Activated T-cell treated with anti-CD3 and anti-CD28 coated beads for 24 hours (primary cell): ENCODE data around the gene LILRA6.
"Not testable (repeated sequence)": the region's sequence is repeated elsewhere in the genome, so short reads cannot be mapped to it uniquely, and the experiment has no call there.

Experiments used
- DNase-seq: peaks from one replicate; pipeline ENCODE4 v3.0.0-alpha.2; 2020; ENCODE audit warnings: low read depth

The LILRA6 gene

GRCh38 chr19:54262470-54262869, 19.9 kb upstream of the LILRA6 start:
- no peak for DNase-seq

GRCh38 chr19:54262066-54262465, 19.5 kb upstream of the LILRA6 start:
- no peak for DNase-seq

- DNase-seq: no peak
These were observed 14.5 kb upstream of the LILRA6 start, which contains the start of gene LILRB5 for GRCh38 chr19:54257116-54257480. LILRB5 (minus strand) TSS chr19:54257273; CDS start chr19:54257193, 80 bp downstream.

- DNase-seq: no peak
These were observed 13.9 kb upstream of the LILRA6 start for GRCh38 chr19:54256250-54257115.

GRCh38 chr19:54255105-54255775, 12.7 kb upstream of the LILRA6 start:
- no peak for DNase-seq

- no peak for DNase-seq
These were observed 11.8 kb upstream of the LILRA6 start for GRCh38 chr19:54254195-54254906.

GRCh38 chr19:54253331-54254194, 11.0 kb upstream of the LILRA6 start:
- no peak for DNase-seq

GRCh38 chr19:54252845-54253244, 10.3 kb upstream of the LILRA6 start:
- DNase-seq: no peak

GRCh38 chr19:54252243-54252642, 9.7 kb upstream of the LILRA6 start:
- DNase-seq: no peak

GRCh38 chr19:54248016-54248601, 5.5 kb upstream of the LILRA6 start:
- peak; percentile 32 for DNase-seq

- no peak for DNase-seq
These were observed 4.7 kb upstream of the LILRA6 start for GRCh38 chr19:54247106-54247930.

GRCh38 chr19:54245936-54246335, 3.3 kb upstream of the LILRA6 start:
- DNase-seq: no peak

GRCh38 chr19:54243809-54244208, 1.2 kb upstream of the LILRA6 start:
- DNase-seq: not testable (repeated sequence)

GRCh38 chr19:54242234-54242633, 356 bp downstream of the LILRA6 start:
- not testable (repeated sequence) for DNase-seq

- DNase-seq: not testable (repeated sequence)
These were observed 1.9 kb downstream of the LILRA6 start for GRCh38 chr19:54240372-54241336.

- DNase-seq: not testable (repeated sequence)
These were observed 2.9 kb downstream of the LILRA6 start for GRCh38 chr19:54239491-54240371.

GRCh38 chr19:54233941-54234340, 8.6 kb downstream of the LILRA6 start:
- DNase-seq: no peak
